HG03060 (cell line): ENCODE measurements around the gene NELFA.
"Not testable (repeated sequence)": the region's sequence is repeated elsewhere in the genome, so short reads cannot be mapped to it uniquely, and the experiment has no call there.

Source experiments
- ATAC-seq: cut with Tn5 transposase; IDR thresholded peaks from one replicate; pipeline ENCODE4 v1.9.1; 2021; ENCODE audit warnings: low read depth, moderate number of reproducible peaks; ENCODE audit not compliant: unreplicated experiment

NELFA gene

DNA sequence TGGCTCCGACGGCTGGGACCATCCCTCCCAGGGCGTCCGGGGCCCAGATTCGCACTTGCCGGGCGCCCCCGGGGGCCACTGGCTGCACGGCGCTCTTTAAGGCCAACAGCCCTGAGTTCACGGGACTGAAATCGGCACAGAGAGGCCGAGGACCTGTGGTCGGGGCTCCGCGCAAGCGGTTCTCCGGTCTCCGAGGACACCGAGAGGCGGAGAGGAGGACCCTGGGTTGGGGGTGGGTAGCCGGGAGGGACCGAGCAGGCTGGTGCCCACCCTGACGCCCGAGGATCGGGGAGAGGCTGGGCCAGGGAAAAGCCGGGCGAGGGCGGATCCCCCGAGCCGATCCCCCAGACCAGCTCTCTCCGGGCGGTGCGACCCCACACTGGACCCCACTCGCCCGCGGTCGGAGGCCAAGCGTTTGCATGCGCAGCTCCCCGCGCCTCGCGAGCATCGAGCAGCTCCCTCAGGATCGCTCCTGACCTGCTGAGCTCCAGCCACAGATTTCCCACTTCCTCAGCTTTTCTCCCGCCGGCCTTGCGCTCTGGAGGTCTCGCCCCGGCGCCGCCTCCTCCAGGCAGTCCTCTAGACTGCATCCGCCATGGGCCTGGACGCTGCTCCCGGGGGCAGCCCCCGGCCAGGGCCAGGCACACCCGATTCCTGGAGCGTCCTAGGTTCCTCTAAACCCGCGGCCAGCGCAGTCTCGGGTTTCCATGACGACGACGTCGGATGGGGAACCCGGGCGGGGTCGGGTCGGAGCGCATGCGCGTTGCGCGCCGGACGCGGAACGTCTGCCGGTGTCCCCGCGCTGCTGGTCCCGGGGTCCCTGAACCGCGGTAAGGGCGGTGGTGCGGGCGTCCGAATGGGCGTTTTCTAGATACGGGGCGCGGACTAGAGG is 32.7 kb upstream of the NELFA start:
- no peak for ATAC-seq

DNA sequence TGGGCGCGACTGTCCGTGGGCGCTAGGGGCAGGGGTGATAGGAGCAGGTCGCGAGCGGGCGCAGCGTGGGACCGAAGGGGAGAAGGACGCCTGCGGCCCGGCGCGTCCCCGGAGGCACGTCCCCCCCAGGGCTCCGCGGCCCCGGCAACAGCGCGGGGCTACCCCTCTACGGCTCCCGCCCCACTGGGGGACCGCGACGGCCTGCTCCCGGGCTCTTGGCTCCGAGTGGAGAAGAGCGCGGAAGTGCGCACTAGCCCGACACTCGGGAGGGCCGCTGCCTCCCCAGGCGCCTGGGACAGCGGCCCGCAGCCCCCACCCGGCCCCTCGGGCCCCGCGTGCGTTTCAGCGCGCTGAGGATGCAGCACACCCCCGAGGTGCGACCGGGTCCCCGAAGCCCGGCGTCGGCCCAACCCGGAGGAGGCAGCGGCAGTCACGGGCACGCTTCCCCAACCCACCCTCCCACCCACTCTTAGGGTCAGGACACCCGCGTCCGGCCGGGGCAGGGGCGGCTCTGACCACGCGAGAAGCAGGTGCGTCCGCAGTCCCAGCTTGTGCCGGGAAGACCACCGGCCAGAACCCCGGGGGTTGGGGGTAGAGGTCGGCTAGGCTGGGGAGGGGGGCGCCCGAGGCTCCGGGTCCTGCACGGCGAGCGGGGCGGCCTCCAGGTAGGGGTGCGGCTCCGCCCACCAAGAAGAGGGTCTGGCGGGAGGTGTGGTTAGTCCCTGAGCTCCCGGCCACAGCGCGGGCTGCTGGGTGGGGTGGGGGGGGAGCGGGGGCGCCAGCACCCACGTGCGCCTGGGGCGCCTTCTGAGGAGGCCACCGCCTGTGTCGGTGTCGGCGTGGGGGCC is 31.8 kb upstream of the NELFA start:
- ATAC-seq: no peak

DNA sequence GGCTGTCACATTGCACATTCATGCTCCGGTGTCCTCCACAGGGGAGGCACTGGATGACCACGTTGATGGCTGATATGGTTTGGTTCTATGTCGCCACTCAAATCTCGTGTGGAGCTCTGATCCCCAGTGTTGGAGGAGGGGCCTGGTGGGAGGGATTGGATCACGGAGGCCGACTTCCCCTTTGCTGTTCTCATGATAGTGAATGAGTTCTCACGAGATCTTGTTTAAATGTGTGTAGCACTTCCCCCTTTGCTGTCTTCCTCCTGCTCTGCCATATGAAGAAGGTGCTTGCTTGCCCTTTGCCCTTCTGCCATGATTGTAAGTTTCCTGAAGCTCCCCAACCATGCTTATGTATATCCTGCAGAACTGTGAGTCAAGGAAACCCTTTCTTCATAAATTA is 28.1 kb upstream of the NELFA start:
- no peak for ATAC-seq

DNA sequence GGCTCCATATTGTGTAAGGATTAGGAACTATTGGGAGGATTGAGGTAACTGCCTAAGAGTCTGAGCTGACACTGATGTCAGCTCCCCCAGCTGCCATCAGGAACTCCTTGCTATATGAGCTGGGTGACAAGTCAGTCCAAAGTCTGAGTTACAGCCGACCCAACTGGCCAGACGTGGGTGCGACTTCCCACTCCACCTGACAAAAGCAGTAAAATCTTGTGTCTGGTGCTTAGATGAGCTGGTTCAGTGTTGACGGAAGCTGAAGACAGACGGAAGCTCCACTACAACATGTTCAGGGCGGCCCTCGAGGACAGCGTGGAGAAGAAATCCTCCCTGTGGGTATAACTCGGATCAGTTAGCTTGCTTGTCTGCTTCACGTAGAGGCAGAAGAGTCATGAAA is 27.6 kb upstream of the NELFA start:
- no peak for ATAC-seq

DNA sequence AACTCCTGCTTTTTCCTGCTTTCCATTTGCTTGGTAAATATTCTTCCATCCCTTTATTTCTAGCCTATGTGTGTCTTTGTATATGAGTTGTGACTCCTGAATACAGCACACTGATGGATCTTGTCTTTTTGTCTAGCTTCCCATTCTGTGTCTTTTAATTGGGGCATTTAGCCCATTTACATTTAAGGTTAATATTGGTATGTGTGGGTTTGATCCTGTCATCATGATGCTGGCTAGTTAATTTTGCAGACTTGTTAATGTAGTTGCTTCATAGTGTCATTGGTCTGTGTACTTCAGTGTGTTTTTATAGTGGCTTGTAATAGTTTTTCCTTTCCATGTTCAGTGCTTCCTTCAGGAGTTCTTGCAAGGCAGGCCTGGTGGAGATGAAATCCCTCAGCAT is 22.4 kb upstream of the NELFA start:
- ATAC-seq: not testable (repeated sequence)

DNA sequence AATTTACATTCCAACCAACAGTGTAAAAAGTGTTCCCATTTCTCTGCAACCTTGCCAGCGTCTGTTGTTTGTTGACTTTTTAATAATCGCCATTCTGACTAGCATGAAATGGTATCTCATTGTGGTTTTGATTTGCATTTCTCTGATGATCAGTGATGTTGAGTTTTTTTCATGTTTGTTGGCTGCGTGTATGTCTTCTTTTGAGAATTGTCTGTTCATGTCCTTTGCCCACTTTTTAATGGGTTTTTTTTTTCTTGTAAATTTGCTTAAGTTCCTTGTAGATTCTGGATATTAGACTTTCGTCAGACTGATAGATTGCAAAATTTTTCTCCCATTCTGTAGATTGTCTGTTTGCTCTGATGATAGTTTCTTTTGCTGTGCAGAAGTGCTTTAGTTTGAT is 18.3 kb upstream of the NELFA start:
- not testable (repeated sequence) for ATAC-seq

DNA sequence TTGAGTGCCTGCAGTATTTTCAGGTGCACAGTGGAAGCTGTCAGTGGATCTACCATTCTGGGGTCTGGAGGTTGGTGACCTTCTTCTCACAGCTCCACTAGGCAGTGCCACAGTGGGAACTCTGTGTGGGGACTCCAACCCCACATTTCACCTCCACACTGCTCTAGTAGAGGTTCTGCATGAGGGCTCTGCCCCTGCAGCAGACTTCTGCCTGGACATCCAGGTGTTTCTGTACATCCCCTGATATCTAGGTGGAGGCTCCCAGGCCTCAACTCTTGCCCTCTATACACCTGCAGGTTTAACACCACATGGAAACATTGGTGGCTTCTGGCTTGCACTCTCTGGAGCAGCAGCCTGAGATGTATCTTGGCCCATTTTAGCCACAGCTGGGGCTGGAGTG is 17.0 kb upstream of the NELFA start:
- ATAC-seq: no peak

DNA sequence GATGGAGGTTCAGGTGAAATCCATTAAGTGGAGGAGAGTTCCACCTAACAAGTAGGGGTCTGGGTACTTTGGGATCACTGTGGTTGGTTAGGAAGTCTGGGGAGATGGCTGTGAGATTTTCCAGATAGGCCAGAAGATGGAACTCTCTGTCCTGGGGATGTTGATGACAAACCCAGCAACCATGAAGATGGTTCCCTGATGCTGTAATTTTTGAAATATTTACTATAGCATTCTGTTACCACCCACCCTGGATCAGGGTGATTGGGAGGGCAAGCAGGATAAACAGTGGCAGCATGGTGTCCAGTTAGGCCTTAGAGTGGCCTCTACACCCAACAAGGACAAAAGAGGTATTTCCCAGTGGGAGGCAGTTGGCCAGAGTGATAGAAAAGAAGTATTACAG is 15.9 kb upstream of the NELFA start:
- ATAC-seq: no peak

DNA sequence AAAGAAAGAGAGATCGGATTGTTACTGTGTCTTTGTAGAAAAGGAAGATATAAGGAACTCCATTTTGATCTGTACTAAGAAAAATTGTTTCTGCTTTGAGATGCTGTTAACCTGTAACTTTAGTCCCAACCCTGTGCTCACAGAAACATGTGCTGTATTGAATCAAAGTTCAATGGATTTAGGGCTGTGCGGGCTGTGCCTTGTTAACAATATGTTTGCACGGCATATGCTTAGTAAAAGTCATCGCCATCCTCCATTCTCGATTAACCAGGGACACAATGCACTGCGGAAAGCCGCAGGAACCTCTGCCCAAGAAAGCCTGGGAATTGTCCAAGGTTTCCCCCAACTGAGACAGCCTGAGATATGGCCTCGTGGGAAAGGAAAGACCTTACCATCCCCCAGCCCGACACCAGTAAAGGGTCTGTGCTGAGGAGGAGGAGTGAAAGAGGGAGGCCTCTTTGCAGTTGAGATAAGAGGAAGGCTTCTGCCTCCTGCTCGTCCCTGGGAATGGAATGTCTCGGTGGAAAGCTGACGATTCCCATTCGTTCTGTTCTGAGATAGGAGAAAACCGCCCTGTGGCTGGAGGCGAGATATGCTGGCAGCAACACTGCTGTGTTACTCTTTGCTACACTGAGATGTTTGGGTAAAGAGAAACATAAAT is 12.7 kb upstream of the NELFA start:
- not testable (repeated sequence) for ATAC-seq

DNA sequence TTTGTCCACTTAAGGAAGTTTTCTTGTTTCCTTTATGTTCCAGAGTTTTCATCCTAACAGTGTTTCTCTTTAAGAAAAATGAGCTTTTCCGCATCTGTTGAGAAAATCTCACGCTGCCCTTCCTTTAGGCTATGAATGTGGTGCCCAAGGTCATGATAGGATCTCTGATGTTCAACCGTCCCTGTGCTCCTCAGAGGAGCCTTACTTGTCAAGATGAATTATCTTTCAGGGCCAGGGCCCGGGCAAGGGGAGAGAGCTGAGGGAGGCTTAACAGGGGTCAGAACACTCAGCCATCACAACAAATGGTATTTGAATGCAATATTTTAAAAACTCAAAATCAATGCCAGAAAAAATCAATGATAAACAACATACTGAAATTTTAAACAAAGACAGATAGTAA is 6.2 kb upstream of the NELFA start:
- ATAC-seq: no peak

DNA sequence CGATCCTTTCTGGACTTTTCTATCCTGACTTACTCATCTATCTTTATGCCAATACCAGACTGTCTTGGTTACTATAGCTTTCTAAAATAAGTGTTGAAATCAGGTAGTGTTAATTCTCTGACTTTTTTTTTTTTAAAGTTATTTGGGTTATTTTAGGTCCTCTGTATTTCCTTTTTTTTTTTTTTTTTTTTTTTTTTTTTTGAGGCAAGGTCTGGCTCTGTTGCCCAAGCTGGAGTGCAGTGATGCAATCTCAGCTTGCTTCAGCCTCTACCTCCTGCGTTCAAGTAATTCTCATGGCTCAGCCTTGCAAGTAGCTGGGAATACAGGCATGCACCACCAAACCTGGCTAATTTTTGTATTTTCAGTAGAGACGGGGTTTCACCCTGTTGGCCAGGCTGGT is 2.8 kb upstream of the NELFA start:
- no peak for ATAC-seq

DNA sequence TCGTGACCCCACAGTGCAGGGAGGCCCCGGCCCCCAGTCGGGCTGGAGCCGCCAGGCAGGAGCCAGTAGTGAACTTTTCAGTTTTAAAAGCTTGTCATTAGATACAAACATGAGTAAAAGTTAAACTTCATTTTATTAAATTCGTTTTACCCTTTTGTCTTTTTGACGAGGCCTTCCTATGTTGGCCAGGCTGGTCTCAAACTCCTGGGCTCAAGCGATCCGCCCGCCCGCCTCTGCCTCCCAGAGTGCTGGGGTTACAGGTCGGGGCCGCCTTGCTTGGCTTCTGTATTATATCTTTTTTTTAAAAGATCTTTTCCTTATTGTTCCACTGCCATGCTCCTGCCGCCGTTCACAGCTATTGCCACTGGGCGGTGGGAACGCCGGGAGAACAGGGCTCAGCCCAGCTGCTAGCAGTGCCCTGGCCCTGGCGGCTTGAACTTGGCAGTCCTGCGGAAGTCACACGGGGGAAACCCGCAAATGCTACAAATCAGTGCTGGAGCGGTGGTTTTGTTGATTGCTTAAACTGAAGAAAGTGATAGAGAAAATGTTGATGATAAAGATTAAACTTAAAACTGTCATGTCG is 968 bp upstream of the NELFA start:
- ATAC-seq: peak; percentile 17

DNA sequence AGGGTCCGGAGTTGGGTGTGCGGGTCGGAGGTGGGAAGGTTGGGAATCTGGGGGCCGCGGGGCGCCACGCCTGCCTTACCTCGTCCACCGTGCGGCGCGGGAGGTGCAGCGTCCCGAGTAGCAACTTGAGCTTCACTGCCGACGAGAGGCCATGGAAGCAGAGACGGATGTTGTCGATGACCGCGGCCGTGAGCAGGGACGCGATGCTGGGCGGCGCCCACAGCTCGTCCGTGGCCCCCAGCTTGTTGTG is 178 bp downstream of the NELFA start:
- ATAC-seq: no peak

DNA sequence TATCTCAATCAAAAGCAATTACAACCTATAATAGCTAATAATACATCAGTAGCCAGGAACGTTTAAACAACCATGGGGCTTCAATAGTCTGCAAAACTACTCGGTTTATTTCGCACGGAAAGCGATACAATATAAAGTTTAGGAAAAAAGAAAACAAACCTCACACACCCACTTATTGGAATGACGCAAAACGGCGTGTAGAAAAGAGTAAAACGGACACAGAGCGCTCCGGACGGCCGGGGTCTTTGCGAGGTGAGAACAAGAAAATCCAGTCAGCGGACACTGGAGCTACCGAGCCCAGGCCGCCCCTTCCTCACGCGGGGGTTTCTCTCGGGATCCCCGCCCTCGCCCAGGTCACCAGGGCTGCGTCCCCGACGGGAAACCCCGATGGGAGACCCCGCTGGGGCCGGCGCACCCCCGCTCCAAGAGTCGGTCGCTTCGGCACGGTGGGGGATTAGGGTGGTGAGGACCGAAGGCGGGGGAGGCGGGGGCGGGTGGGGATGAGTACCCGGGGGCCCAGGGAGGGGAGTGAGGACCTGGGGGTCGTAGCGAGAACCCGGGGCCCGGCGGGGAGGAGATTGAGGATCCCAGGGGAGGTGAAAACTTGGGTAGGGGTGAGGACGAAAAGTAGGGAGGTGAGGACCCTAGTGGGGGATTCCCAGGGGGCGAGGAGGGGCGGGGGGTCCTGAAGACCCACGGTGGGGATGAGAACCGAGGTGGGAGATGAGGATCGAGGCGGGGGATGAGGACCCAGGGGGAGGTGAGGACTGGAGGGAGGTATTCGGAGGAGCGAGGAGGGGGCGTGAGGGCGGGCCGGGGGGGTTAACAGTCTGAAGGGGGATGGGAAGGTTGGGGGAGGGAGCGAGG is 737 bp downstream of the NELFA start:
- ATAC-seq: no peak

DNA sequence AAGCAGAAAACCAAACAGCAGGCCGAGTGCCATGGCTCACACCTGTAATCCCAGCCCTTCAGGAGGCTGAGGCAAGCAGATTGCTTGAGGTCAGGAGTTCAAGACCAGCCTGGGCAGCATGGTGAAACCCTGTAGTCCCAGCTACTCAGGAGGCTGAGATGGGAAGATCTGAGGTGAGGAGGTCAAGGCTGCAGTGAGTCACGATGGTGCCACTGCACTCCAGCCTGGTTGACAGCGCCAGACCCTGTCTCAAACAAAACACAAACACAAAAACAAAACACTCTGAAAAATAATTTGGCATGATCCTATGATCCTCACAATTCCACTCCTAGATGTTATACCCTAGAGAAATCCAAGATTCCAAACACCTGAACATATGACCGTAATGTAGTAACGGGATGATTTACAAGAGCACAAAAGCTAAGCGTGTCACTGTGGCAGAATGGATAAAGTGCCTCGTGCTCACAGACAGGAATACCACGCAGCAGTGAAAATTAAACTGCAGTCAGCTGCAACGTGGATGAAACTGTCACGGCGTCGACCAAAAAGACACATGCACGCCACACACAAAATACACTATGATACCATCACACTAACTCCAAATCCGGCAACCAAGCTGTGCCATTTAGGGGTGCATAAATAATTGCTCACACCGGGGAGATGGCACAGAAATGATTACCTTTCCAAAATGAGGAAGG is 1.7 kb downstream of the NELFA start:
- ATAC-seq: no peak

DNA sequence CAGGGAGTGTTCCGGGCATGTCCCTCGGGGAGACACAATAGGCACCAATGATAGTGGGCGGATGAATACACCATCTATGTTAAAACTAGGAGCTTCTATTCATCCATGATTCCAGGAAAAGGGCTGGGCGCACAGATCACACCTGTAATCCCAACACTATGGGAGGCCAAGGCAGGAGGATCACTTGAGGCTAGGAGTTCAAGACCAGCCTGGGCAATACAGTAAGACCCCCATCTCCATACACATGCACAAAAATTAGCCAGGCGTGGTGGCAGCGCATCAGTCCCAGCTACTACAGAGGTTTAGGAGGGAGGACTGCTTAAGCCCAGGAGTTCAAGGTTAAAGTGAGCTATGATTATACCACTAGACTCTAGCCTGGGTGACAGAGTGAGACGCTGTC is 2.4 kb downstream of the NELFA start:
- no peak for ATAC-seq

DNA sequence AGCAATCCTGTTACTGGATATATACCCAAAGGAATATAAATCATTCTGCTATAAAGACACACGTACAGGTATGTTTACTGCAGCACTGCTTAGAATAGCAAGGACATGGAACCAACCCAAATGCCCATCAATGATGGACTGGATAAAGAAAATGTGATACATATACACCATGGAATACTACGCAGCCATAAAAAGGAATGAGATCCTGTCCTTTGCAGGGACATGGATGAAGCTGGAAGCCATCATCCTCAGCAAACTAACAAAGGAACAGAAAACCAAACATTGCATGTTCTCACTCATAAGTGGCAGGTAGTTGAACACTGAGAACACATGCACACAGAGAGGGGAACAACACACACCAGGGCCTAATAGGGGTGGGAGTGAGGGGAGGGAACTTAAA is 5.4 kb downstream of the NELFA start:
- ATAC-seq: not testable (repeated sequence)

DNA sequence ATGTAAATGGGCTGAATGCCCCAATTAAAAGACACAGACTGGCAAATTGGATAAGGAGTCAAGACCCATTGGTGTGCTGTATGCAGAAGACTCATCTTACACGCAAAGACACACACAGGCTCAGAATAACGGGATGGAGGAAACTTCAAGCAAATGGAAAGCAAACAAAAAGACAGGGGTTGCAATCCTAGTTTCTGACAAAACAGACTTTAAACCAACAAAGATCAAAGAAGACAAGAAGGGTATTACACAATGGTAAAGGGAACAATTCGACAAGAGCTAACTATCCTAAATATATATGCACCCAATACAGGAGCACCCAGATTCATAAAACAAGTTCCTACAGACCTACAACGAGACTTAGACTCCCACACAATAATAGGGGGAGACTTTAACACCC is 9.5 kb downstream of the NELFA start:
- not testable (repeated sequence) for ATAC-seq

DNA sequence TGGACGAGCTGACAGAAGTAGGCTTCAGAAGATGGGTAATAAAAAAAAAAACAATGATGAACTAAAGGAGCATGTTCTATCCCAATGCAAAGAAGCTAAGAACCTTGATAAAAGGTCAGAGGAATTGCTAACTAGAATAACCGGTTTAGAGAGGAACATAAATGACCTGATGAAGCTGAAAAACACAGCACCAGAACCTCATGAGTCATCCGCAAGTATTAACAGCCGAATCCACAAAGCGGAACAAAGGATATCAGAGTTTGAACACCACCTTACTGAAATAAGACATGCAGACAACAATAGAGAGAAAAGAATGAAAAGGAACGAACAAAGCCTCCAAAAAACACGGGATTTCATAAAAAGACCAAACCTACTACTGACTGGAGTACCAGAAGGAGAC is 10.5 kb downstream of the NELFA start:
- no peak for ATAC-seq

DNA sequence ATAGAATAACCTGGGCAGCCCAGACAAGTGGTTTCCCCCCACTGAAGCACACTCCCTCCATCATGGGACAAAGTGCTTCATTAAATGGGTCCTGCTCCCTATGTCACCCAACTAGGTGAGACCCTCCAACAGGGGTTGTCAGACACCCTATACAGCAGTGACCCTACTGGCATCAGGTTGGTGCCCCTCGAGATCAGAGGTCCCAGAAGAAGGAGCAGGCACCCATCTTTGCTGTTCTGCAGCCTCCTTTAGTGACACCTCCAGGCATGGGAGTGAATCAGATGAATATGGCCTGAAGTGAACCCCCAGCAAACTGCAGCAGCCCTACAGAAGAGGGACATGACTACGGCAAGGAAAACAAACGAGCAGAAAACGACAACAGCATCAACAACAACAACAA is 11.1 kb downstream of the NELFA start:
- ATAC-seq: no peak
